Heart right ventricle (tissue), 16 donors: ENCODE results near the gene MED20. TPM values are rescaled to one million over a fixed set of nuclear protein-coding genes. Genes with fewer than 3 reads are reported as not detected.

Experiments used
- ATAC-seq, 8 donors: fragments of 200-7000 bp; cut with Tn5 transposase; one replicate each; pipeline ENCODE4 v1.9.1; 2020; ENCODE audit warnings: mild to moderate bottlenecking in 8 of 8, moderate library complexity in 8 of 8, moderate number of reproducible peaks in 1 of 8
- DNase-seq, 2 donors: peaks; one replicate each; pipeline ENCODE4 v3.0.0-alpha.2; 2020
- H3K27ac ChIP-seq, 10 donors: fragments of 200-600 bp; sonication (generic) in 2 of 10; one replicate each; pipeline versions ENCODE4 v1.5.0 to v1.8.0; 2020 to 2022; ENCODE audit warnings: mild to moderate bottlenecking in 3 of 10
- H3K27me3 ChIP-seq, 7 donors: fragments of 200-600 bp; one replicate each; pipeline ENCODE4 v1.8.0; 2021 to 2022; ENCODE audit warnings: mild to moderate bottlenecking in 2 of 7
- H3K36me3 ChIP-seq, 9 donors: fragments of 200-600 bp; sonication (generic) in 1 of 9; one replicate each; pipeline versions ENCODE4 v1.5.0 to v1.8.0; 2020 to 2022; ENCODE audit warnings: mild to moderate bottlenecking in 2 of 9
- H3K4me1 ChIP-seq, 9 donors: fragments of 200-600 bp; sonication (generic) in 1 of 9; one replicate each; pipeline versions ENCODE4 v1.5.0 to v1.8.0; 2020 to 2022; ENCODE audit warnings: mild to moderate bottlenecking in 4 of 9
- H3K4me3 ChIP-seq, 10 donors: fragments of 200-600 bp; sonication (generic) in 2 of 10; one replicate each; pipeline versions ENCODE4 v1.5.0 to v1.8.0; 2020 to 2022; ENCODE audit warnings: mild to moderate bottlenecking in 7 of 10, moderate library complexity in 2 of 10
- H3K9me3 ChIP-seq, 11 donors: fragments of 200-600 bp in 10 of 11; sonication (generic) in 2 of 11; one replicate each; pipeline versions ENCODE4 v1.5.0 to v1.8.0; 2013 to 2022; ENCODE audit warnings: mild to moderate bottlenecking in 2 of 11, control low read depth in 1 of 11, moderate library complexity in 1 of 11
- CTCF ChIP-seq, 9 donors: fragments of 200-600 bp; sonication (generic) in 2 of 9; IDR thresholded peaks; one replicate each; pipeline versions ENCODE4 v1.5.0 to v1.8.0; 2021 to 2022; ENCODE audit warnings: antibody characterized with exemption in 9 of 9, mild to moderate bottlenecking in 5 of 9, moderate library complexity in 1 of 9
- WGBS, 2 donors: extraction: QIAGEN DNeasy Blood & Tissue Kit; methylation state at CpG; one replicate each; pipeline ENCODE4 v1.1.7; 2013; ENCODE audit warnings: inconsistent platforms in 1 of 2; 5-methylcytosine and 5-hydroxymethylcytosine counted together
- intact Hi-C, 10 donors: fragments of 100-400 bp; cut with DNase I; formaldehyde crosslinking; loops; one replicate each; pipeline versions ENCODE4 v1.11.1 to v1.14.2; 2022
- polyA plus RNA-seq, 2 donors: library from polyadenylated mRNA; stranded (reverse); fragments of 200-250 nt; gene quantifications; one replicate each; pipeline ENCODE4 v1.2.3, GENCODE V29; 2013
- total RNA-seq, 10 donors: library from RNA; stranded (reverse); fragmentation: NEBNext Ultra II Directional in 3 of 10; extraction: Animal tissue kit (Norgen Biotek cat#: 25700) in 3 of 10; gene quantifications; one replicate each; pipeline versions ENCODE4 v1.2.1 to v1.2.4, GENCODE V29; 2021 to 2023
- donor health status: Arrhythmogenic right ventricular cardiomyopathy.
- donor health status: ischemic (EF 13 %, LVEDD 7.1; RV severe dilation, severe dysfunction).
- donor health status: healthy with polysubstance abuse.
- donor health status: DM: no; HTN: yes; CAD: no.
- donor health status: DM: no; HTN: no; CAD: no.
- donor health status: ischemic (EF 25% LVEDD 6.9; RV normal size, moderate dysfunction).
- donor health status: ischemic (EF 25% LVEDD 5.7; RV mildly dilated, moderate dysfunction).
- donor health status: healthy.
- donor health status: DM: yes; HTN: yes; CAD: no.
- donor health status: Ischemic cardiomyopathy.
- donor health status: ischemic (EF 35%, LVEDD 5.7; RV mildly dilated, moderate dysfunction).
- donor health status: nonischemic (EF 11% LVEDD 7.7; RV severe dilation, severe dysfunction).
- donor health status: DM: yes; HTN: yes; CAD: no.
- donor health status: PGD.
- donor health status: ischemic (EF 29% LVEDD 5.4; RV normal size, mild dysfunction).
- donor health status: nonischemic (EF 23%, LVEDD 6.1; RV moderate dilation, normal function).

MED20 gene
- total and polyA plus RNA-seq, 12 donors, result 11.0 to 21.5 (median 16.2) TPM

- Histone ChIP-seq H3K4me3 (no peak overlapping the region), H3K9me3 (no peaks in the 10 kb centered on the region), H3K27ac (no peak overlapping the region), H3K4me1 (peaks cover 0 to 27% (median 0%) of the 10 kb centered on the region in 9 donors), H3K27me3 (no peaks in the 10 kb centered on the region), H3K36me3 (peaks cover 0 to 6% (median 0%) of the 10 kb centered on the region in 9 donors)
- WGBS, 2 donors, result 76 to 77% methylated on average over 2 of the region's 2 CpGs
- no peak for DNase-seq
- no peak for ATAC-seq
- TF ChIP-seq CTCF (IDR thresholded peaks at IDR 0.05), result no peak
- intact Hi-C loops, result no loop called here
These were observed 43.4 kb upstream of the MED20 start for GRCh38 chr6:41964201-41964887.

GRCh38 chr6:41963371-41963770 lies 42.4 kb upstream of the MED20 start:
- Histone ChIP-seq H3K27ac (no peak overlapping the region), H3K4me1 (peaks cover 0 to 27% (median 0%) of the 10 kb centered on the region in 9 donors), H3K9me3 (no peaks in the 10 kb centered on the region), H3K4me3 (no peak overlapping the region), H3K27me3 (no peaks in the 10 kb centered on the region), H3K36me3 (peaks cover 0 to 6% (median 0%) of the 10 kb centered on the region in 9 donors)
- 59 to 64% methylated on average over 1 of the region's 1 CpG for WGBS, 2 donors
- ATAC-seq, result no peak
- no peak for DNase-seq
- TF ChIP-seq CTCF (IDR thresholded peaks at IDR 0.05), result no peak
- intact Hi-C loops, result no loop called here

GRCh38 chr6:41960028-41960427 lies 39.1 kb upstream of the MED20 start:
- intact Hi-C loops, result no loop called here
- no peak for TF ChIP-seq CTCF (IDR thresholded peaks at IDR 0.05)
- DNase-seq (no peak), ATAC-seq (no peak)
- Histone ChIP-seq H3K4me1 (peaks cover 0 to 9% (median 0%) of the 10 kb centered on the region in 9 donors), H3K27me3 (no peaks in the 10 kb centered on the region), H3K36me3 (no peaks in the 10 kb centered on the region), H3K4me3 (no peak overlapping the region), H3K27ac (no peak overlapping the region), H3K9me3 (no peaks in the 10 kb centered on the region)
- WGBS, 2 donors, result 93% methylated on average over 4 of the region's 4 CpGs

GRCh38 chr6:41958022-41958856 lies 37.3 kb upstream of the MED20 start:
- no peak overlapping the region for H3K4me3 ChIP-seq
- TF ChIP-seq CTCF (IDR thresholded peaks at IDR 0.05), result no peak
- intact Hi-C loops, result no loop called here
- peaks cover 0 to 9% (median 0%) of the 10 kb centered on the region in 9 donors for H3K4me1 ChIP-seq
- ATAC-seq, result no peak
- H3K9me3 ChIP-seq, result no peaks in the 10 kb centered on the region
- no peaks in the 10 kb centered on the region for H3K27me3 ChIP-seq
- no peak overlapping the region for H3K27ac ChIP-seq
- H3K36me3 ChIP-seq, result no peaks in the 10 kb centered on the region
- no peak for DNase-seq
- WGBS, 2 donors, result 93 to 94% methylated on average over 6 of the region's 6 CpGs
